Breast epithelium (tissue), 3 donors: ENCODE results near the gene C22orf15.

Experiments
- CTCF ChIP-seq, 3 donors: fragments of 450-650 bp; IDR thresholded peaks; one replicate each; pipeline ENCODE4 v1.5.1; 2016 to 2017; ENCODE audit warnings: antibody characterized with exemption in 3 of 3, mild to moderate bottlenecking in 3 of 3, moderate library complexity in 3 of 3
- POLR2A ChIP-seq: fragments of 450-650 bp; IDR thresholded peaks from one replicate; pipeline ENCODE4 v1.6.1; 2016; ENCODE audit warnings: antibody characterized with exemption, mild to moderate bottlenecking, moderate library complexity
- POLR2AphosphoS5 ChIP-seq, 3 donors: sonication (generic); formaldehyde crosslinking; IDR thresholded peaks; one replicate each; pipeline ENCODE4 v1.6.1; 2017; ENCODE audit warnings: antibody characterized with exemption in 3 of 3

GRCh38 chr22:23745791-23746190, 17.0 kb upstream of the C22orf15 start:
- TF ChIP-seq POLR2A = no peak
- TF ChIP-seq POLR2AphosphoS5 (IDR thresholded peaks at IDR 0.05) = no peak
- no peak for TF ChIP-seq CTCF (IDR thresholded peaks at IDR 0.05)
